Breast epithelium (tissue), 4 donors: ENCODE data around the gene LAS1L. TPM values are rescaled to one million over a fixed set of nuclear protein-coding genes. Genes with fewer than 3 reads are reported as not detected.
A peak's percentile ranks its signal among the peaks of the same experiment; 100 is the strongest.
"Not testable (repeated sequence)": the region's sequence is repeated elsewhere in the genome, so short reads cannot be mapped to it uniquely, and the experiment has no call there.

Experiments used
- DNase-seq, 2 donors: peaks; one replicate each; pipeline ENCODE4 v3.0.0-alpha.2; 2019; ENCODE audit warnings: low spot score in 2 of 2
- H3K27ac ChIP-seq, 2 donors: fragments of 200-600 bp; sonication (generic) in 1 of 2; one replicate each; pipeline ENCODE4 v1.5.1; 2016 to 2019; ENCODE audit warnings: mild to moderate bottlenecking in 1 of 2
- H3K27me3 ChIP-seq, 2 donors: fragments of 200-600 bp; sonication (generic) in 1 of 2; one replicate each; pipeline versions ENCODE4 v1.5.1 to v1.6.0; 2017 to 2019; ENCODE audit warnings: control low read depth in 1 of 2, mild to moderate bottlenecking in 1 of 2
- H3K36me3 ChIP-seq: fragments of 200-600 bp; one replicate; pipeline ENCODE4 v1.5.1; 2019
- H3K4me1 ChIP-seq, 2 donors: fragments of 200-600 bp; sonication (generic); one replicate each; pipeline ENCODE4 v1.5.1; 2016 to 2019; ENCODE audit warnings: control low read depth in 1 of 2
- H3K4me3 ChIP-seq, 3 donors: fragments of 200-600 bp; sonication (generic); 1 replicate in 2 of 3; 2 replicates in 1 of 3; pipeline ENCODE4 v1.5.1; 2016 to 2019; ENCODE audit warnings: mild to moderate bottlenecking in 3 of 3, moderate library complexity in 2 of 3
- H3K9me3 ChIP-seq, 2 donors: fragments of 200-600 bp; sonication (generic) in 1 of 2; one replicate each; pipeline ENCODE4 v1.5.1; 2016 to 2019; ENCODE audit warnings: control low read depth in 1 of 2
- CTCF ChIP-seq, 3 donors: fragments of 450-650 bp; IDR thresholded peaks; one replicate each; pipeline ENCODE4 v1.5.1; 2016 to 2017; ENCODE audit warnings: antibody characterized with exemption in 3 of 3, mild to moderate bottlenecking in 3 of 3, moderate library complexity in 3 of 3
- POLR2A ChIP-seq: fragments of 450-650 bp; IDR thresholded peaks from one replicate; pipeline ENCODE4 v1.6.1; 2016; ENCODE audit warnings: antibody characterized with exemption, mild to moderate bottlenecking, moderate library complexity
- POLR2AphosphoS5 ChIP-seq, 3 donors: sonication (generic); formaldehyde crosslinking; IDR thresholded peaks; one replicate each; pipeline ENCODE4 v1.6.1; 2017; ENCODE audit warnings: antibody characterized with exemption in 3 of 3
- intact Hi-C: fragments of 100-400 bp; cut with DNase I; formaldehyde crosslinking; loops from one replicate; pipeline ENCODE4 v1.15.1; 2023; ENCODE audit warnings: low total_unique reads
- total RNA-seq, 3 donors: library from RNA; depleted of rRNA; stranded (reverse); fragments of >200 nt; gene quantifications; one replicate each; pipeline ENCODE4 v1.1.0, GENCODE V29; 2016

LAS1L gene
- total RNA-seq, 3 donors from 2014 or later = 26.9 to 35.4 (median 35.1) TPM

GRCh38 chrX:65532016-65532415 is 2.6 kb downstream of the LAS1L start:
- TF ChIP-seq POLR2A (no peak), CTCF (IDR thresholded peaks at IDR 0.05) (no peak), POLR2AphosphoS5 (IDR thresholded peaks at IDR 0.05) (no peak)
- Histone ChIP-seq H3K27me3 (peaks cover 0 to 55% of the 10 kb centered on the region in 2 donors), H3K4me3 (no peak overlapping the region), H3K9me3 (no peaks in the 10 kb centered on the region), H3K4me1 (no peaks in the 10 kb centered on the region), H3K36me3 (no peaks in the 10 kb centered on the region), H3K27ac (no peak overlapping the region)
- intact Hi-C loops = no loop called here
- no peak for DNase-seq

- Histone ChIP-seq H3K36me3 (no peaks in the 10 kb centered on the region), H3K9me3 (no peaks in the 10 kb centered on the region), H3K27ac (no peak overlapping the region), H3K4me3 (no peak overlapping the region), H3K4me1 (no peaks in the 10 kb centered on the region), H3K27me3 (peaks cover 0 to 51% of the 10 kb centered on the region in 2 donors)
- no peak for DNase-seq
- no peak for TF ChIP-seq POLR2A
- TF ChIP-seq POLR2AphosphoS5 (IDR thresholded peaks at IDR 0.05) = no peak
- peak; percentile 55 to 76 (median 58) for TF ChIP-seq CTCF (IDR thresholded peaks at IDR 0.05)
- intact Hi-C loops = no loop called here
Measured at GRCh38 chrX:65528705-65529340, 5.8 kb downstream of the LAS1L start.

GRCh38 chrX:65528293-65528692 is 6.3 kb downstream of the LAS1L start:
- Histone ChIP-seq H3K27ac (no peak overlapping the region), H3K36me3 (no peaks in the 10 kb centered on the region), H3K27me3 (peaks cover 0 to 51% of the 10 kb centered on the region in 2 donors), H3K4me1 (no peaks in the 10 kb centered on the region), H3K9me3 (no peaks in the 10 kb centered on the region), H3K4me3 (no peak overlapping the region)
- TF ChIP-seq POLR2A (no peak), POLR2AphosphoS5 (IDR thresholded peaks at IDR 0.05) (no peak), CTCF (IDR thresholded peaks at IDR 0.05) (no peak)
- intact Hi-C loops = no loop called here
- DNase-seq = no peak

GRCh38 chrX:65524139-65524538 is 10.4 kb downstream of the LAS1L start:
- no peaks in the 10 kb centered on the region for H3K9me3 ChIP-seq
- TF ChIP-seq POLR2AphosphoS5 (IDR thresholded peaks at IDR 0.05) (no peak), POLR2A (no peak), CTCF (IDR thresholded peaks at IDR 0.05) (no peak)
- no peak overlapping the region for H3K27ac ChIP-seq
- no peaks in the 10 kb centered on the region for H3K4me1 ChIP-seq
- no peak overlapping the region for H3K4me3 ChIP-seq
- no peaks in the 10 kb centered on the region for H3K36me3 ChIP-seq
- DNase-seq = no peak
- peaks cover 0 to 45% of the 10 kb centered on the region in 2 donors for H3K27me3 ChIP-seq
- intact Hi-C loops = no loop called here

- intact Hi-C loops = no loop called here
Measured at GRCh38 chrX:65522739-65523372, 11.7 kb downstream of the LAS1L start.

GRCh38 chrX:65519530-65519929 is 15.1 kb downstream of the LAS1L start:
- H3K9me3 ChIP-seq, H3K36me3 ChIP-seq, H3K4me3 ChIP-seq, intact Hi-C loops, DNase-seq, H3K4me1 ChIP-seq, H3K27ac ChIP-seq: not testable (repeated sequence)
- peaks cover 0 to 44% of the 10 kb centered on the region in 2 donors for H3K27me3 ChIP-seq

More at GRCh38 chrX:65522739-65523372, 11.7 kb downstream of the LAS1L start:
- no peaks in the 10 kb centered on the region for H3K36me3 ChIP-seq
- no peak for DNase-seq
- peaks cover 0 to 39% of the 10 kb centered on the region in 2 donors for H3K27me3 ChIP-seq
- H3K9me3 ChIP-seq = no peaks in the 10 kb centered on the region
- no peaks in the 10 kb centered on the region for H3K4me1 ChIP-seq
- no peak overlapping the region for H3K27ac ChIP-seq
- H3K4me3 ChIP-seq = no peak overlapping the region
- TF ChIP-seq CTCF (IDR thresholded peaks at IDR 0.05) (no peak), POLR2A (no peak), POLR2AphosphoS5 (IDR thresholded peaks at IDR 0.05) (no peak)

- not testable (repeated sequence) for H3K36me3 ChIP-seq, H3K4me1 ChIP-seq
- H3K27me3 ChIP-seq = peaks cover 0 to 45% of the 10 kb centered on the region in 2 donors
Measured at GRCh38 chrX:65518980-65519379, 15.6 kb downstream of the LAS1L start.

More at GRCh38 chrX:65518980-65519379, 15.6 kb downstream of the LAS1L start:
- H3K9me3 ChIP-seq, DNase-seq, H3K27ac ChIP-seq, H3K4me3 ChIP-seq, intact Hi-C loops: not testable (repeated sequence)
